Fibroblast of upper back skin (primary cell): ENCODE results near the gene ACVR2B.

ENCODE experiments used
- DNase-seq: peaks from one replicate; pipeline ENCODE4 v3.0.0-alpha.2; 2013

Gene ACVR2B

GRCh38 chr3:38533285-38533976 lies 79.7 kb downstream of the ACVR2B start:
- DNase-seq: no peak

DNA sequence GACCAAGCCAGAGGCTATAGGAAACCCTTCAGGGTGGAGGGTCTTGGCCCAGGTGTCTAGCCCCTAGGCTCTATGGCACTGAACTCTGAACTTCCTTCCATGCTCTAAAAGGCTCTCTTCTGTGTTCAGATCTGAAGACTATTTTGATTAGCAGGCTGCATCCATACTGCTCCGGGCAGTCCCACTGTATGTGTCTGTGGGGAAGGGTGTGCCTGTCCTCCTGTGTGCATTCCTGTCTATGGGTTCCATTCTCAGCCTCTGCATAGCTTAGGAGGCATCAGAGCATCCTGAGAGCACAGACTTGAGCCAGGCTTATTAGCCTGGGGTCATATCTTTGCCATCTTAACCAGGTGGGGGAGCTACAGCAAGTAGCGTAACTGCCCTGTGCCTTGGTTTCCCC lies 80.5 kb downstream of the ACVR2B start:
- no peak for DNase-seq

DNA sequence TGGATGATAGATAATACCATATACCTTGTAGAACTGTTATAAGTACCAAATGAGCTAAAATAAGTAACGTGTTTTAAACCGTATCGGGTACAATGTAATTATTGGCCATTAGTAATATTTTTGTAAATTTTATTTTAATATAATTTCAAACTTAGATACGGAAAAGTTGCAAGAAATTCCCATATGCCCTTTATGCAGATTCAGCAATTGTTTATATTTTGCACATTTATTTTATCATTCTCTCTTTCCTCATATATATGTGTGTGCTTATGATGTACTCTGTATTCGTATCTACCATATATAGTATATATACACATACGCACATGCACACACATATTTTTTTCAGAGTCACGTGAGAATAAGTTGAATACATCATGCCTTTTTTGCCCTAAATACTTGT lies 80.9 kb downstream of the ACVR2B start:
- DNase-seq: no peak

DNA sequence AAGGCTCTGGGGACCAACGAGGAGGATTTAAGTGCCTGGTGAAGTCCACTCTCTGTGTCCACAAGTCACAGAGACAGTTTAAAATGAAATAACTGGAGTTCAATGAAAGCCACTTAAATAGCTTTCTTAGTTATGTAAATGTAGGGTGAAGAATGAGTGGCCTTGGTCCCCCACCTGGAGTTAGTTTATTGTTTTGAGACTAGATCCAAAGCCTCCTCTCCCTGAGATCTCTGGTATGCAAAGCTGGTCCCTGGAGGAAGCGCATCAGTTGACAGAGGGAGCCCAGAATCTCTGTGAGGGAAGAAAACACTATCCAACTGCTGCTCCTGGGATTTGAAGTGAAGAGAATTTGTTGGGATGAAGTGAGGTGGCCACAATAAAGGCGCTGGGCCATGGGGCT lies 83.0 kb downstream of the ACVR2B start:
- DNase-seq: no peak

GRCh38 chr3:38538773-38539353 lies 85.2 kb downstream of the ACVR2B start:
- DNase-seq: no peak

GRCh38 chr3:38541806-38542205 lies 88.1 kb downstream of the ACVR2B start:
- DNase-seq: no peak
